ENCODE data around the gene PRPS1L1.

- TF ChIP-seq CTCF (IDR thresholded peaks at IDR 0.05; ENCODE audit: low read depth, low read length, poor library complexity, severe bottlenecking) (no peak), EZH2phosphoT487 (IDR thresholded peaks at IDR 0.05; ENCODE audit: borderline replicate concordance, low read length) (no peak)
These were observed 35.7 kb upstream of the PRPS1L1 start for GRCh38 chr7:18063149-18063901.
